Measurements from ENCODE around the gene AKNAD1. TPM values are rescaled to one million over a fixed set of nuclear protein-coding genes. Genes with fewer than 3 reads are reported as not detected.

Gene AKNAD1
- total and polyA plus RNA-seq, 2 donors (not counting 1 experiment from before 2014, with no cell fraction given): not detected

GRCh38 chr1:108831225-108831624 is 25.7 kb downstream of the AKNAD1 start:
- TF ChIP-seq EZH2 (IDR thresholded peaks at IDR 0.05; ENCODE audit: borderline replicate concordance, insufficient read depth, low read depth, low read length, poor library complexity, severe bottlenecking) (no peak), CTCF (IDR thresholded peaks at IDR 0.05) (no peak)
- Histone ChIP-seq H4K20me1 (ENCODE audit: control insufficient read depth, insufficient read depth, low read length, poor library complexity, severe bottlenecking) (no peaks in the 10 kb centered on the region), H3K9me3 (ENCODE audit: control extremely low read depth in 1 of 3, control insufficient read depth in 2 of 3, insufficient read depth in 1 of 3, low read length in 2 of 3) (no peaks in the 10 kb centered on the region), H3K27ac (ENCODE audit: low read length in 2 of 2) (no peak overlapping the region), H3K4me2 (replicated peaks; ENCODE audit: low read depth, low read length, poor library complexity, severe bottlenecking) (no peak overlapping the region), H3K4me3 (ENCODE audit: control extremely low read depth in 1 of 5, extremely low read depth in 1 of 5, insufficient read depth in 1 of 5, low read depth in 2 of 5, low read length in 4 of 5) (no peak overlapping the region), H2AFZ (ENCODE audit: insufficient read depth, low read depth, low read length, poor library complexity, severe bottlenecking) (no peak overlapping the region), H3K27me3 (replicated peaks in 1 of 4; ENCODE audit: control extremely low read depth in 1 of 4, control insufficient read depth in 3 of 4, insufficient read depth in 4 of 4, low read length in 3 of 4) (peaks cover 0 to 3% (median 0%) of the 10 kb centered on the region in 4 experiments), H3K4me1 (ENCODE audit: control insufficient read depth in 2 of 2, insufficient read depth in 2 of 2, low read length in 2 of 2) (peaks cover 0 to 3% of the 10 kb centered on the region in 2 donors), H3K79me2 (ENCODE audit: control insufficient read depth, insufficient read depth, low read length) (no peaks in the 10 kb centered on the region), H3K9ac (ENCODE audit: low read length) (no peak overlapping the region), H3K36me3 (replicated peaks in 1 of 2; ENCODE audit: control extremely low read depth in 1 of 2, control insufficient read depth in 1 of 2, extremely low read depth in 1 of 2, insufficient read depth in 2 of 2, low read length in 1 of 2) (no peaks in the 10 kb centered on the region)
- H3K4me1 Mint-ChIP-seq: no peaks in the 10 kb centered on the region
- H3K4me3 Mint-ChIP-seq: no peak overlapping the region
- no peaks in the 10 kb centered on the region for H3K9me3 Mint-ChIP-seq (ENCODE audit: insufficient read depth)
- DNase-seq: no peak
- no peak overlapping the region for H3K27ac Mint-ChIP-seq
- intact Hi-C loops (cut with micrococcal nuclease): no loop called here
- no peaks in the 10 kb centered on the region for H3K27me3 Mint-ChIP-seq
- WGBS (ENCODE audit: insufficient coverage): 100% methylated on average over 1 of the region's 2 CpGs
- ChIA-PET CTCF (interaction anchor here (1.3 kb wide), 1 partner anchor 9 kb away, joined by 3 read pairs; no protein-coding TSS in a partner anchor), POLR2A (no interaction called here)
- no peak for ATAC-seq (ENCODE audit: low read depth)

- H3K9ac ChIP-seq (ENCODE audit: low read length): no peak overlapping the region
- intact Hi-C loops (cut with micrococcal nuclease): no loop called here
- WGBS (ENCODE audit: insufficient coverage): 97% methylated on average over 14 of the region's 20 CpGs
- no peaks in the 10 kb centered on the region for H3K36me3 ChIP-seq (replicated peaks in 1 of 2; ENCODE audit: control extremely low read depth in 1 of 2, control insufficient read depth in 1 of 2, extremely low read depth in 1 of 2, insufficient read depth in 2 of 2, low read length in 1 of 2)
- H3K79me2 ChIP-seq (ENCODE audit: control insufficient read depth, insufficient read depth, low read length): no peaks in the 10 kb centered on the region
- no peak overlapping the region for H3K27ac ChIP-seq (ENCODE audit: low read length in 2 of 2)
- H2AFZ ChIP-seq (ENCODE audit: insufficient read depth, low read depth, low read length, poor library complexity, severe bottlenecking): peak overlapping the region; percentile 60
- H3K27me3 ChIP-seq (replicated peaks in 1 of 4; ENCODE audit: control extremely low read depth in 1 of 4, control insufficient read depth in 3 of 4, insufficient read depth in 4 of 4, low read length in 3 of 4): peaks cover 0 to 3% (median 0%) of the 10 kb centered on the region in 4 experiments
- Mint-ChIP-seq H3K9me3 (ENCODE audit: insufficient read depth) (no peaks in the 10 kb centered on the region), H3K4me1 (no peaks in the 10 kb centered on the region), H3K27me3 (no peaks in the 10 kb centered on the region), H3K4me3 (no peak overlapping the region), H3K27ac (no peak overlapping the region)
- ATAC-seq (ENCODE audit: low read depth) (no peak), DNase-seq (no peak)
- no peaks in the 10 kb centered on the region for H3K9me3 ChIP-seq (ENCODE audit: control extremely low read depth in 1 of 3, control insufficient read depth in 2 of 3, insufficient read depth in 1 of 3, low read length in 2 of 3)
- no peaks in the 10 kb centered on the region for H4K20me1 ChIP-seq (ENCODE audit: control insufficient read depth, insufficient read depth, low read length, poor library complexity, severe bottlenecking)
- ChIA-PET CTCF (no interaction called here), POLR2A (no interaction called here)
- peaks cover 0 to 3% of the 10 kb centered on the region in 2 donors for H3K4me1 ChIP-seq (ENCODE audit: control insufficient read depth in 2 of 2, insufficient read depth in 2 of 2, low read length in 2 of 2)
- no peak overlapping the region for H3K4me3 ChIP-seq (ENCODE audit: control extremely low read depth in 1 of 5, extremely low read depth in 1 of 5, insufficient read depth in 1 of 5, low read depth in 2 of 5, low read length in 4 of 5)
- TF ChIP-seq CTCF (IDR thresholded peaks at IDR 0.05) (no peak), EZH2 (IDR thresholded peaks at IDR 0.05; ENCODE audit: borderline replicate concordance, insufficient read depth, low read depth, low read length, poor library complexity, severe bottlenecking) (no peak)
- no peak overlapping the region for H3K4me2 ChIP-seq (replicated peaks; ENCODE audit: low read depth, low read length, poor library complexity, severe bottlenecking)
Measured at GRCh38 chr1:108830119-108831008, 26.5 kb downstream of the AKNAD1 start.
